ENCODE measurements around the gene MRPL44. TPM values are rescaled to one million over a fixed set of nuclear protein-coding genes. Genes with fewer than 3 reads are reported as not detected.

MRPL44 gene
- polyA plus RNA-seq, 3 donors: 7.5 to 28.4 (median 25.7) TPM

DNA sequence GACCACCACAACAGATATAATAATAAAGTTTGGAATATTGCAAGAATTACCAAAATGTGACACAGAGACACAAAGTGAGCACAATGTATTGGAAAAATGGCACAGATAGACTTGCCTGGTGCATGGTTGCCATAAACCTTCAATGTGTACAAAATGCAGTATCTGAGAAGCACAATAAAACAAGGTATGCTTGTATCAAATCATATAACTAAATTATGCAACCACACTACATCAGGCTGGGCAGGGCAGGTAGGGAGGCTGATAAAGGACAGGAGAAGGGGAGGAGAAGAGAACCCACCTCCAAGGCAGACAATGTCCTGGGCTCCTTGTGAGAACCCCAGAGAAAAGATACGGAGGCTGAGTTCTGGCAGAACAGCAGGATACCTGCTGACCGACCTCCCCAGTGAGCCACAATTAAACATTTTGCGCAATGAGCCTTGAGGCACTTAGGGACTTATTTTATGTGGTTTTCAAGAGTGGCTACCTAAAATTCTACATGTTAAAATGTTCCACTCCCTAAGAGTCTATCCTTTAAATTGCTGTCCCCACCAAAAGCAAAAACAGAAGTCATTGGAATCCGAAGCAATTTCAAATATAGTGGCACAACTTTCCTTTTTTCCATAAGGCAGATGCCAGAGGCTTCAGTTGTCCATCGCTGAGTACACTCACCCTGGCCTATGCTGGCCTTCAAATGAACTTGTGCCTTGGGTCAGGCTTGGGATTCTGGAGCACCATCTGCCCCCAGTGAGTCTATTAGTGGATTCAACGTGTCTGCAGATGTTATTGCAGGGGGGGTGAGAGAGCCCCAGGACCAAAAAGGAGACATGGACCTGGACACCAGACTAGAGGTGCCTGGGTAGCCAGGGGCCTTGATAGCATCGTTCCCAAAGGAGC, 28.9 kb upstream of the MRPL44 start:
- intact Hi-C loops (cut with micrococcal nuclease): loop anchor here in 1 of 2 donors (2.0 kb wide), 1 partner anchor 14 kb away; no protein-coding TSS in a partner anchor
- 89% methylated on average over 4 of the region's 7 CpGs for WGBS (ENCODE audit: insufficient coverage)
- Histone ChIP-seq H3K4me2 (replicated peaks; ENCODE audit: extremely low read depth, low read length, poor library complexity, severe bottlenecking) (no peak overlapping the region), H3K36me3 (replicated peaks in 1 of 2; ENCODE audit: control insufficient read depth in 1 of 2, insufficient read depth in 2 of 2, low read length in 2 of 2) (no peaks in the 10 kb centered on the region), H3K79me2 (ENCODE audit: insufficient read depth, low read length) (peaks cover 100% of the 10 kb centered on the region), H3K4me3 (replicated peaks in 1 of 3; ENCODE audit: low read depth in 2 of 3, low read length in 3 of 3) (no peak overlapping the region), H3K9me3 (replicated peaks in 1 of 2; ENCODE audit: control insufficient read depth in 1 of 2, insufficient read depth in 1 of 2, low read length in 2 of 2) (peaks cover 0 to 7% of the 10 kb centered on the region in 2 donors), H3K9ac (ENCODE audit: insufficient read depth, low read length, poor library complexity, severe bottlenecking) (no peak overlapping the region), H2AFZ (ENCODE audit: insufficient read depth, low read depth, low read length, poor library complexity, severe bottlenecking) (no peak overlapping the region), H3K4me1 (ENCODE audit: control insufficient read depth in 1 of 2, insufficient read depth in 2 of 2, low read length in 2 of 2) (peaks cover 30 to 55% of the 10 kb centered on the region in 2 donors), H3K27me3 (ENCODE audit: control insufficient read depth in 2 of 2, insufficient read depth in 2 of 2, low read length in 2 of 2) (no peaks in the 10 kb centered on the region), H4K20me1 (ENCODE audit: insufficient read depth, low read length) (peaks cover 95% of the 10 kb centered on the region), H3K27ac (ENCODE audit: low read depth in 1 of 2, low read length in 2 of 2) (peak overlapping the region in 1 of 2 donors; percentile 29)
- H3K27me3 Mint-ChIP-seq (ENCODE audit: low read depth in 3 of 3): peaks cover 0 to 1% (median 0%) of the 10 kb centered on the region in 3 donors
- peaks cover 0 to 8% (median 3%) of the 10 kb centered on the region in 7 donors for H3K9me3 Mint-ChIP-seq
- TF ChIP-seq, protein P1, sequence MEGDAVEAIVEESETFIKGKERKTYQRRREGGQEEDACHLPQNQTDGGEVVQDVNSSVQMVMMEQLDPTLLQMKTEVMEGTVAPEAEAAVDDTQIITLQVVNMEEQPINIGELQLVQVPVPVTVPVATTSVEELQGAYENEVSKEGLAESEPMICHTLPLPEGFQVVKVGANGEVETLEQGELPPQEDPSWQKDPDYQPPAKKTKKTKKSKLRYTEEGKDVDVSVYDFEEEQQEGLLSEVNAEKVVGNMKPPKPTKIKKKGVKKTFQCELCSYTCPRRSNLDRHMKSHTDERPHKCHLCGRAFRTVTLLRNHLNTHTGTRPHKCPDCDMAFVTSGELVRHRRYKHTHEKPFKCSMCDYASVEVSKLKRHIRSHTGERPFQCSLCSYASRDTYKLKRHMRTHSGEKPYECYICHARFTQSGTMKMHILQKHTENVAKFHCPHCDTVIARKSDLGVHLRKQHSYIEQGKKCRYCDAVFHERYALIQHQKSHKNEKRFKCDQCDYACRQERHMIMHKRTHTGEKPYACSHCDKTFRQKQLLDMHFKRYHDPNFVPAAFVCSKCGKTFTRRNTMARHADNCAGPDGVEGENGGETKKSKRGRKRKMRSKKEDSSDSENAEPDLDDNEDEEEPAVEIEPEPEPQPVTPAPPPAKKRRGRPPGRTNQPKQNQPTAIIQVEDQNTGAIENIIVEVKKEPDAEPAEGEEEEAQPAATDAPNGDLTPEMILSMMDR (IDR thresholded peaks at IDR 0.05): no peak
- H3K27ac Mint-ChIP-seq: peak overlapping the region in 3 of 7 donors; percentile 42 to 65 (median 50)
- peaks cover 3 to 13% of the 10 kb centered on the region in 2 donors for H3K36me3 Mint-ChIP-seq
- no peak overlapping the region for H3K4me3 Mint-ChIP-seq
- peaks cover 67% of the 10 kb centered on the region for H3K4me1 Mint-ChIP-seq
- DNase-seq: no peak

DNA sequence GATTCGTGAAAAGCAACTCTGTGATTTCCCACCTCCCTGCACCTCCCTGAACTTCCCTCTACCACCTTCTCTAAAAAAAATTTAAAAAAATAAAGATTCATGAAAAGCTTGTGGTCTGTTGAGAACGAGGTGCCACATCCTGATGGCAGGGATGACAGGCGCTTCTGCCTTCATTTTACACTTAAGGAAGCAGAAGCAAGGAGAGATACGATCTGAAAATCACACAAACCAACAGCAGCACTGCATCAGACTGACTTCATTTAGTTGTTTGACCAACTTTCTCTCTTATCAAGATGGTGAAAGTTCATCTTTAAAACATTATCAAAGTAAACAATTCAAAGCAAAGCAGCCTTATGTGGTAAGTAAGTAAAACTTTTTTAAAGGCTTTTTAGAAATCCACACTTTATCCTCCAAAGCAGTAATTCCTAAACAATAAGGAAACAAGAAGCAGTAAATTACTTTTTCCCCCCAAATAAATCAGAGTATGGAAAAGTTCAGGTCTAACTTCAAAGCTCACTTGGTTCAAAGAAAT, 27.6 kb upstream of the MRPL44 start:
- Mint-ChIP-seq H3K4me1 (peaks cover 73% of the 10 kb centered on the region), H3K36me3 (peaks cover 0 to 10% of the 10 kb centered on the region in 2 donors), H3K27me3 (ENCODE audit: low read depth in 3 of 3) (peaks cover 0 to 1% (median 0%) of the 10 kb centered on the region in 3 donors), H3K9me3 (peaks cover 0 to 8% (median 3%) of the 10 kb centered on the region in 7 donors), H3K4me3 (peak overlapping the region; percentile 31 to 55), H3K27ac (peak overlapping the region; percentile 52 to 93 (median 85))
- Histone ChIP-seq H3K79me2 (ENCODE audit: insufficient read depth, low read length) (peaks cover 100% of the 10 kb centered on the region), H2AFZ (ENCODE audit: insufficient read depth, low read depth, low read length, poor library complexity, severe bottlenecking) (no peak overlapping the region), H3K27me3 (ENCODE audit: control insufficient read depth in 2 of 2, insufficient read depth in 2 of 2, low read length in 2 of 2) (no peaks in the 10 kb centered on the region), H3K4me2 (replicated peaks; ENCODE audit: extremely low read depth, low read length, poor library complexity, severe bottlenecking) (peak overlapping the region; percentile 29), H3K36me3 (replicated peaks in 1 of 2; ENCODE audit: control insufficient read depth in 1 of 2, insufficient read depth in 2 of 2, low read length in 2 of 2) (no peaks in the 10 kb centered on the region), H3K9ac (ENCODE audit: insufficient read depth, low read length, poor library complexity, severe bottlenecking) (no peak overlapping the region), H4K20me1 (ENCODE audit: insufficient read depth, low read length) (peaks cover 96% of the 10 kb centered on the region), H3K4me3 (replicated peaks in 1 of 3; ENCODE audit: low read depth in 2 of 3, low read length in 3 of 3) (peak overlapping the region in 1 of 3 experiments; percentile 26), H3K9me3 (replicated peaks in 1 of 2; ENCODE audit: control insufficient read depth in 1 of 2, insufficient read depth in 1 of 2, low read length in 2 of 2) (peaks cover 0 to 7% of the 10 kb centered on the region in 2 donors), H3K4me1 (ENCODE audit: control insufficient read depth in 1 of 2, insufficient read depth in 2 of 2, low read length in 2 of 2) (peaks cover 35 to 59% of the 10 kb centered on the region in 2 donors), H3K27ac (ENCODE audit: low read depth in 1 of 2, low read length in 2 of 2) (peak overlapping the region in 1 of 2 donors; percentile 79)
- DNase-seq: peak; percentile 32 to 61 (median 43)
- WGBS (ENCODE audit: insufficient coverage): 0% methylated on average over 2 of the region's 4 CpGs
- intact Hi-C loops (cut with micrococcal nuclease): loop anchor here in 1 of 2 donors (2.0 kb wide), 1 partner anchor 15 kb away; no protein-coding TSS in a partner anchor
- TF ChIP-seq, protein P1 (IDR thresholded peaks at IDR 0.05): no peak

All from CD14-positive monocyte (primary cell).